Liver (tissue), 9 donors: ENCODE results near the gene LPAR2. TPM values are rescaled to one million over a fixed set of nuclear protein-coding genes. Genes with fewer than 3 reads are reported as not detected.
"Not testable (repeated sequence)": the region's sequence is repeated elsewhere in the genome, so short reads cannot be mapped to it uniquely, and the experiment has no call there.

ENCODE experiments used
- DNase-seq: peaks from one replicate; pipeline ENCODE4 v3.0.0-alpha.2; 2017; ENCODE audit warnings: low spot score
- H3K27ac ChIP-seq, 2 donors: one replicate each; pipeline ENCODE4 v1.7.0; 2013; ENCODE audit warnings: inconsistent platforms in 2 of 2, low read length in 2 of 2, control low read depth in 1 of 2, low read depth in 1 of 2, mild to moderate bottlenecking in 1 of 2
- H3K27me3 ChIP-seq, 4 donors: one replicate each; pipeline versions ENCODE4 v1.6.1 to v1.7.0; 2013; ENCODE audit warnings: low read length in 3 of 4, inconsistent platforms in 1 of 4, mild to moderate bottlenecking in 1 of 4, moderate library complexity in 1 of 4; ENCODE audit not compliant: control insufficient read depth in 4 of 4, insufficient read depth in 4 of 4
- H3K36me3 ChIP-seq, 4 donors: one replicate each; pipeline versions ENCODE4 v1.6.1 to v1.7.0; 2013; ENCODE audit warnings: low read length in 3 of 4, mild to moderate bottlenecking in 3 of 4, low read depth in 1 of 4, moderate library complexity in 1 of 4; ENCODE audit not compliant: control insufficient read depth in 4 of 4, insufficient read depth in 3 of 4
- H3K4me1 ChIP-seq, 4 donors: one replicate each; pipeline versions ENCODE4 v1.6.1 to v1.7.0; 2013; ENCODE audit warnings: low read length in 3 of 4, mild to moderate bottlenecking in 3 of 4, moderate library complexity in 1 of 4; ENCODE audit not compliant: control insufficient read depth in 4 of 4, insufficient read depth in 4 of 4
- H3K4me3 ChIP-seq, 3 donors: one replicate each; pipeline versions ENCODE4 v1.6.1 to v1.7.0; 2013; ENCODE audit warnings: low read length in 3 of 3, control low read depth in 1 of 3, low read depth in 1 of 3, mild to moderate bottlenecking in 1 of 3
- H3K9ac ChIP-seq, 2 donors: one replicate each; pipeline ENCODE4 v1.7.0; 2013; ENCODE audit warnings: low read length in 2 of 2, mild to moderate bottlenecking in 2 of 2, moderate library complexity in 2 of 2, control low read depth in 1 of 2, low read depth in 1 of 2
- H3K9me3 ChIP-seq, 4 donors: one replicate each; pipeline versions ENCODE4 v1.6.1 to v1.7.0; 2013; ENCODE audit warnings: low read length in 3 of 4; ENCODE audit not compliant: control insufficient read depth in 4 of 4
- ATF3 ChIP-seq: IDR thresholded peaks from 2 replicates; pipeline ENCODE4 v1.6.1; 2016; ENCODE audit warnings: antibody characterized with exemption
- EGR1 ChIP-seq, 2 donors: IDR thresholded peaks; 2 replicates each; pipeline ENCODE4 v1.6.1; 2016 to 2018; ENCODE audit warnings: antibody characterized with exemption in 2 of 2, low read depth in 2 of 2
- FOXA1 ChIP-seq: IDR thresholded peaks from 2 replicates; pipeline ENCODE4 v1.6.1; 2016; ENCODE audit warnings: antibody characterized with exemption
- FOXA2 ChIP-seq: IDR thresholded peaks from 2 replicates; pipeline ENCODE4 v1.6.1; 2016; ENCODE audit warnings: antibody characterized with exemption
- GABPA ChIP-seq, 2 donors: IDR thresholded peaks in 1 of 2; conservative IDR thresholded peaks in 1 of 2; 2 replicates each; pipeline ENCODE4 v1.6.1; 2016; ENCODE audit warnings: antibody characterized with exemption in 2 of 2, mild to moderate bottlenecking in 1 of 2, moderate library complexity in 1 of 2
- HNF4A ChIP-seq, 2 donors: conservative IDR thresholded peaks; 2 replicates each; pipeline ENCODE4 v1.6.1; 2016; ENCODE audit warnings: antibody characterized with exemption in 2 of 2, mild to moderate bottlenecking in 2 of 2
- NR2F2 ChIP-seq: IDR thresholded peaks from 2 replicates; pipeline ENCODE4 v1.6.1; 2016; ENCODE audit warnings: antibody characterized with exemption
- RAD21 ChIP-seq, 2 donors: IDR thresholded peaks; 2 replicates each; pipeline ENCODE4 v1.6.1; 2016; ENCODE audit warnings: antibody characterized with exemption in 2 of 2, mild to moderate bottlenecking in 2 of 2
- TAF1 ChIP-seq: conservative IDR thresholded peaks from 2 replicates; pipeline ENCODE4 v1.6.1; 2016; ENCODE audit warnings: antibody characterized with exemption, mild to moderate bottlenecking
- YY1 ChIP-seq: IDR thresholded peaks from 2 replicates; pipeline ENCODE4 v1.6.1; 2016; ENCODE audit warnings: antibody characterized with exemption, mild to moderate bottlenecking
- WGBS: extraction: QIAGEN DNeasy Blood & Tissue Kit; methylation state at CpG from one replicate; pipeline ENCODE4 v1.1.7; 2013; 5-methylcytosine and 5-hydroxymethylcytosine counted together
- polyA plus RNA-seq, 2 donors: library from polyadenylated mRNA; stranded (reverse) in 1 of 2; unstranded in 1 of 2; fragments of 200-250 nt in 1 of 2; fragments of >200 nt in 1 of 2; fragmentation: Nextera tagmentation in 1 of 2; extraction: Ambion mirVana in 1 of 2; gene quantifications; one replicate each; pipeline versions ENCODE4 v1.2.1 to v1.2.3, GENCODE V29; 2013 to 2015
- total RNA-seq, 2 donors: library from RNA; depleted of rRNA; stranded (reverse); fragments of >200 nt; gene quantifications; one replicate each; pipeline ENCODE4 v1.2.3, GENCODE V29; 2014
- TF ChIP-seq, protein P1 (sequence below): fragments of 150-350 bp; IDR thresholded peaks from 2 replicates; pipeline ENCODE4 v1.5.1; 2017; ENCODE audit warnings: improper control_type of control experiment, low read depth, low read length; ENCODE audit not compliant: missing input control
- donor health status: healthy.
- donor health status: healthy.
- donor health status: healthy.
- donor health status: healthy.
- donor health status: healthy.

Gene LPAR2
- total and polyA plus RNA-seq, 4 donors, result 1.0 to 3.4 (median 1.2) TPM

GRCh38 chr19:19610376-19611202, 17.4 kb downstream of the LPAR2 start:
- no peaks in the 10 kb centered on the region for H3K27me3 ChIP-seq
- no peak for TF ChIP-seq ATF3
- TF ChIP-seq, protein P1, sequence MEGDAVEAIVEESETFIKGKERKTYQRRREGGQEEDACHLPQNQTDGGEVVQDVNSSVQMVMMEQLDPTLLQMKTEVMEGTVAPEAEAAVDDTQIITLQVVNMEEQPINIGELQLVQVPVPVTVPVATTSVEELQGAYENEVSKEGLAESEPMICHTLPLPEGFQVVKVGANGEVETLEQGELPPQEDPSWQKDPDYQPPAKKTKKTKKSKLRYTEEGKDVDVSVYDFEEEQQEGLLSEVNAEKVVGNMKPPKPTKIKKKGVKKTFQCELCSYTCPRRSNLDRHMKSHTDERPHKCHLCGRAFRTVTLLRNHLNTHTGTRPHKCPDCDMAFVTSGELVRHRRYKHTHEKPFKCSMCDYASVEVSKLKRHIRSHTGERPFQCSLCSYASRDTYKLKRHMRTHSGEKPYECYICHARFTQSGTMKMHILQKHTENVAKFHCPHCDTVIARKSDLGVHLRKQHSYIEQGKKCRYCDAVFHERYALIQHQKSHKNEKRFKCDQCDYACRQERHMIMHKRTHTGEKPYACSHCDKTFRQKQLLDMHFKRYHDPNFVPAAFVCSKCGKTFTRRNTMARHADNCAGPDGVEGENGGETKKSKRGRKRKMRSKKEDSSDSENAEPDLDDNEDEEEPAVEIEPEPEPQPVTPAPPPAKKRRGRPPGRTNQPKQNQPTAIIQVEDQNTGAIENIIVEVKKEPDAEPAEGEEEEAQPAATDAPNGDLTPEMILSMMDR, result no peak
- TF ChIP-seq FOXA1, result no peak
- no peak for TF ChIP-seq RAD21 (IDR thresholded peaks at IDR 0.05)
- TF ChIP-seq YY1, result no peak
- TF ChIP-seq GABPA (IDR thresholded peaks at IDR 0.05 in 1 of 2, conservative IDR thresholded peaks at IDR 0.05 in 1 of 2), result no peak
- TF ChIP-seq HNF4A (conservative IDR thresholded peaks at IDR 0.05), result no peak
- TF ChIP-seq EGR1 (IDR thresholded peaks at IDR 0.05; ENCODE audit: low read depth in 2 of 2), result no peak
- TF ChIP-seq TAF1, result no peak
- H3K36me3 ChIP-seq, result no peaks in the 10 kb centered on the region
- H3K9me3 ChIP-seq, result no peaks in the 10 kb centered on the region
- no peak for DNase-seq
- H3K9ac ChIP-seq, result no peak overlapping the region
- no peak overlapping the region for H3K4me3 ChIP-seq
- WGBS, result 88% methylated on average over 10 of the region's 10 CpGs
- no peaks in the 10 kb centered on the region for H3K4me1 ChIP-seq
- no peak overlapping the region for H3K27ac ChIP-seq

DNA sequence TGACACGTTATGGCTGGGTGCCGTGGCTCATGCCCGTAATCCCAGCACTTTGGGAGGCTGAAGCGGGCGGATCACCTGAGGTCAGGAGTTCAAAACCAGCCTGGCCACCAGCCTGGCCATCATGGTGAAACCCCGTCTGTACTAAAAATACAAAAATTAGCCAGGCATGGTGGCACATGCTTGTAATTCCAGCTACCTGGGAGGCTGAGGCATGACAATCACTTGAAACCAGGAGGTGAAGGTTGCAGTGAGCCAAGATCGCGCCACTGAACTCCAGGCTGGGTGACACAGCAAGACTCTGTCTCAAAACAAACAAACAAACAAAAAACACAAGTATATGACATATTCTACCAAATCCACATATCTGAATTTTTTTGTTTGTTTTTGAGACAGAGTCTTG, 21.3 kb downstream of the LPAR2 start:
- H3K27ac ChIP-seq, H3K9ac ChIP-seq, H3K9me3 ChIP-seq, H3K4me1 ChIP-seq, H3K27me3 ChIP-seq, H3K36me3 ChIP-seq, H3K4me3 ChIP-seq, DNase-seq: not testable (repeated sequence)
- 88% methylated on average over 8 of the region's 8 CpGs for WGBS

- no peak for TF ChIP-seq FOXA2
- no peak for TF ChIP-seq TAF1
- no peak for TF ChIP-seq RAD21 (IDR thresholded peaks at IDR 0.05)
- no peak for TF ChIP-seq NR2F2
- no peak for TF ChIP-seq GABPA (IDR thresholded peaks at IDR 0.05 in 1 of 2, conservative IDR thresholded peaks at IDR 0.05 in 1 of 2)
- H3K9me3 ChIP-seq, result peaks cover 0 to 2% (median 0%) of the 10 kb centered on the region in 4 donors
- 67% methylated on average over 1 of the region's 1 CpG for WGBS
- H3K4me3 ChIP-seq, result no peak overlapping the region
- H3K27ac ChIP-seq, result no peak overlapping the region
- no peaks in the 10 kb centered on the region for H3K36me3 ChIP-seq
- no peak for DNase-seq
- H3K27me3 ChIP-seq, result peaks cover 0 to 2% (median 0%) of the 10 kb centered on the region in 4 donors
- H3K9ac ChIP-seq, result no peak overlapping the region
- no peaks in the 10 kb centered on the region for H3K4me1 ChIP-seq
Observed at GRCh38 chr19:19606021-19606420, 22.0 kb downstream of the LPAR2 start.
